GM21723 (cell line): ENCODE results near the gene GSTM2.

Experiments
- ATAC-seq: cut with Tn5 transposase; IDR thresholded peaks from one replicate; pipeline ENCODE4 v1.9.1; 2021; ENCODE audit warnings: mild to moderate bottlenecking, moderate library complexity; ENCODE audit not compliant: unreplicated experiment

The GSTM2 gene

DNA sequence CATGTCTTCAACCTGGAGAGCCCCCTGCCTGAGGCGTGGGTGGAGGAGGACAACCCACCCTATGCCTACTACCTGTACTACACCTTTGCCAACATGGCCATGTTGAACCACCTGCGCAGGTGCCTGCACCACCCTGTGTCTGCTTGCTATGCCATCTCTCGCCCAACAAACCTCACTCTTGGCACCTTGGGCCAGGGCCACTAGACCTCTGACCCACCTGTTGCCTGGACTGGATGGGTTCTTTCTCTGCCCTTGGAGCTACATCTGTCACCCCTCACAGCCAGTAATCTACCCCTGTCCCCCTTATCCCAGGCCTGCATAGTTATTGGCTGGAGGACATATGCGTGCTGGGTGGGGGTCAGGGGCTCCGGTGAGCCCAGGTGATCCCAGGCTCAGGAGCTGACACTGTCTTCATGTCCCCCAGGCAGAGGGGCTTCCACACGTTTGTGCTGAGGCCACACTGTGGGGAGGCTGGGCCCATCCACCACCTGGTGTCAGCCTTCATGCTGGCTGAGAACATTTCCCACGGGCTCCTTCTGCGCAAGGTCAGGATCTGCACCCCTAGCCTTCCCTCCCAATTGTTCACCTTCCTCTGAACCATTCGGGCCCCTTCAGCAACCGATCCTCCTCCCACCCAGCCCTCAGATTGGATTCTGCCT lies 38.4 kb upstream of the GSTM2 start:
- no peak for ATAC-seq

DNA sequence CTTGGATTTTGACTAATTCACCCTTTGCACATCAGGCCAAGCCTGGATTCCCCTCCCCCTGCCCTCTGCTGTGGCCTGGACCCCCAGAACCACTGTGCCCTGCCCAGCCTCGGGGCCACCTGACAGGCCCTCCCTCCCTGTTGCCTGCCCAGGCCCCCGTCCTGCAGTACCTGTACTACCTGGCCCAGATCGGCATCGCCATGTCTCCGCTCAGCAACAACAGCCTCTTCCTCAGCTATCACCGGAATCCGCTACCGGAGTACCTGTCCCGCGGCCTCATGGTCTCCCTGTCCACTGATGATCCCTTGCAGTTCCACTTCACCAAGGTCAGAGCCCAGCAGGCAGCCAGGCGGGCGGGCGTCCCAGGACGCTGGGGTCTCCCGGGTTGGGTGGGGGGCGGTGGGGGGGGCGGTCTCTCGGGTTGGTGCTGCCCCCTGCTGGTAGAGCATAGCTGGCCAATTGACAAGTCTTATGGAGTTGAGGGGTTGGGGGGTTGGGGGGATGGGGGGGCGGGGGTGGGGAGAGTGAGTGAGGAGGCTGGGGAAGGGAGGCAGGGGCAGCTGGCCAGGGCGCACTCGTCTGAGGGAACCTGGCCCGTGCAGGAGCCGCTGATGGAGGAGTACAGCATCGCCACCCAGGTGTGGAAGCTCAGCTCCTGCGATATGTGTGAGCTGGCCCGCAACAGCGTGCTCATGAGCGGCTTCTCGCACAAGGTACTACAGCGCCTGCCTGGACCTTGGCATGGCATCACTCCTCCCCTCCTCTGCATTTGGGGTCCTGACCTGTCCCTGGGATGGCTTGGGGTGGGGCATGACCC lies 37.6 kb upstream of the GSTM2 start:
- no peak for ATAC-seq

DNA sequence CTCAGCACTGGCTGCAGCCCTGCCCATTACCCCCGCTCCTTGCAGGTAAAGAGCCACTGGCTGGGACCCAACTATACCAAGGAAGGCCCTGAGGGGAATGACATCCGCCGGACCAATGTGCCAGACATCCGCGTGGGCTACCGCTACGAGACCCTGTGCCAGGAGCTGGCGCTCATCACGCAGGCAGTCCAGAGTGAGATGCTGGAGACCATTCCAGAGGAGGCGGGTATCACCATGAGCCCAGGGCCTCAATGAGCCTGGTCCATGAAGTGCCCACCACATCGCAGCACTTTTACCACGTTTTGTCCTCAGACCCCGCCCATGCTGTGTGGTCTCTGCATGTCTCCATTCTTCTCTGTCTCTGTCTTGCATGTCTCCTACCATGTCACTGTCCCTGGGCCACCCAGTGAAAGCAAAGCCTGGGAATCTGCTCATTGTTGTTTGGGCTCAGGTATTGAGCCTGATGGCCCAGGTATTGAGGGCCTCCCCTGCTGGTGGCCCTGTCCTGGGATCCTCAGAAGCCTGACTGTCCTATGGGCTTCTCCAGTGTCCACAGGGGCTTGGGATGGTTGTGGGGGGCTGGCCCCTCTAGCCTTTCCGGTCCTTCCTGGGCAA lies 36.9 kb upstream of the GSTM2 start:
- no peak for ATAC-seq

DNA sequence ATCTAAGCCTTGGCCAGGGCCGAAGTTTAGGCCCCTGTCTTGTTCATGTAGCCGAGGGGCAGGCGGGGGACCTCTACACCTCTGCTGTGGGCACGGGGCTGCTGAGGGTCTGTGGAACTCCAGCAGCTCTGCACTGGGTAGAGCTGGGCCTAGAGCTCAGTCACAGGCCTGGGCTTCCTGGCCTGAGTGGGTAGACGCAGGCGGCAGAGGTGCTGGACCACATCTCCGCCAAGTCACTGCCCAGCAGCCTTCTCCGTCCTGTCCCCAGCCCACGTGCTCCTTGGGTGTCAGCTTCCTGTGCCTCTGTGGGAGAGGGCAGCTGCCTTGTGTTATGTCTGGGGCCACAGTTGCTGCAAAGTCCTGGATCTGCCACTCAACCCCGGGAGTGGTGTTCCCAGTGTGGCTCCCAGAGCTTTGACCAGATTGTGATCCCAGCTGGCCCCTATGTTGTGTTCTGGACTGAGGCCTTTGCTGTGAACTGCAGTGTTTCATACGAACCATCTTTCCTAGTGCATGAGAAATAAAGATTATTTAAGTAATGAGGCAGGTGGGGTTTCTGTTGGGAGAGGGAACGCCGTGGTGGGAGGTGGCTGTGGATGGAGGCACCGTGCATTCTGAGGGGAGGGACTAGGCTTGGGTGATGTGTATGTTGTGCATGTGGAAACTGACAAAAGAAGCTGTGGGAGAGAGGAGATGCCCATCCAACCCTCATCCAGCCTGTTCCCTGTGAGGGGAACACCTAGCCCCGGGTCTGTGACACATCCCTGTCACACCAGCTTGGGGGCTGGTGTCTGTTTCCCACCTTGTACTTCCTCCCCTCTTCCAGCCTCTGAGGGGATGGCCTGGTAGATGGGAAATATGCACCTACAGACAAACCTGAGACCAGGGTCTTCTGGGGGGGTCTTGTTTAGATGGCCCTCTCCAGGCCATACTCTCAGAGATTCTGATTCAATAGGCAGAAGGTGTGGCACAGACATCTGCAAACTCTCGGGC lies 36.0 kb upstream of the GSTM2 start:
- no peak for ATAC-seq

DNA sequence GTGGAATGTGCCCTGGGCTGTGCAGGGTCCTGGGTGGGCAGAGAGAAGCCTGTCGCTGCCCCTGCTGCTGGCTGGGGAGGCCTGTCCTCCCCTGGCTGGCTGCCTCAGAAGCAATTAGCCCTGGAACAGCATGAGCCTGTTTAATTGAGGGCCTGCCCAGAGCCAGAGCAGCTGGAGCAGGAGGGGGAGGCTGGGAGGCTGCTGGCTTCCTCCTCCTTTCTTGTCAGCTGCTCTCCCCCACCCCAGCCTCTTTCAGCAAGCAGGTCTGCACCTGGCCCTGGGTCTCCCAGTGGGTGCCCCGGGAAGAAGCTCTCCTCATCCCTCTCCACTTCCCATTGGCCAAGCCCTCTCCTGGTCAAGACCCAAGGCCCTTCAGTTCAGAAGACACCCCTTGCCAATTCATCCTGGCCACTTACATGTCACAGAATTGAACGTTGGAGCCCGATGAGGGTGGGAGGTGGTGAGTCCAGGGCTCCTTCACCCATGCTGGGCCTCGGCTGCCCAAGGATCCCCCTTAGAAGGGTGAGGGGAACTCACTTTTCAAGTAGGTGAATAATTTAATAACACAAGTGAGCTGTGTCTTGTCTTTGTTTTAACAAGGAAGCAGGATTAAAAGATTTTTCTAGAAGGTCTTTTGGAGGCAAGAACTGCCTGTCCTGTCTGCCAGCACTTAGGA lies 35.0 kb upstream of the GSTM2 start:
- ATAC-seq: no peak

DNA sequence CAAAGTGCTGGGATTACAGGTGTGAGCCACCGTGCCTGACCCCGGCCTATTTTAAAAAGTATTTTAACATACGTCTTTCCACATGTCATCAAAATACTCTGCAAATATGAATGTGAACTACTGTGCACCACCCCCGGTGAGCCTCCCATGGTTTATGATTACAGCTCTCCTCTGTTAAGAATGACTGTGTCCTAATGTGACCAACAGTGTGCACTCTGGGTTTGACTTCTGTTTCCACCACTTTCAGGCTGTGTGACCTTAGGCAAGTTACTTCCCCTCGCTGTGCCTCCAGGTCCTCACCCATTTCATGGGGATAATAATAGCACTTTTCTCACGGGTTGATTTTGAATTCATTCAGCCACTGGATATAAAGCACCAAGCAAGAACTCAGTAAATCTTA lies 33.6 kb upstream of the GSTM2 start:
- ATAC-seq: no peak

DNA sequence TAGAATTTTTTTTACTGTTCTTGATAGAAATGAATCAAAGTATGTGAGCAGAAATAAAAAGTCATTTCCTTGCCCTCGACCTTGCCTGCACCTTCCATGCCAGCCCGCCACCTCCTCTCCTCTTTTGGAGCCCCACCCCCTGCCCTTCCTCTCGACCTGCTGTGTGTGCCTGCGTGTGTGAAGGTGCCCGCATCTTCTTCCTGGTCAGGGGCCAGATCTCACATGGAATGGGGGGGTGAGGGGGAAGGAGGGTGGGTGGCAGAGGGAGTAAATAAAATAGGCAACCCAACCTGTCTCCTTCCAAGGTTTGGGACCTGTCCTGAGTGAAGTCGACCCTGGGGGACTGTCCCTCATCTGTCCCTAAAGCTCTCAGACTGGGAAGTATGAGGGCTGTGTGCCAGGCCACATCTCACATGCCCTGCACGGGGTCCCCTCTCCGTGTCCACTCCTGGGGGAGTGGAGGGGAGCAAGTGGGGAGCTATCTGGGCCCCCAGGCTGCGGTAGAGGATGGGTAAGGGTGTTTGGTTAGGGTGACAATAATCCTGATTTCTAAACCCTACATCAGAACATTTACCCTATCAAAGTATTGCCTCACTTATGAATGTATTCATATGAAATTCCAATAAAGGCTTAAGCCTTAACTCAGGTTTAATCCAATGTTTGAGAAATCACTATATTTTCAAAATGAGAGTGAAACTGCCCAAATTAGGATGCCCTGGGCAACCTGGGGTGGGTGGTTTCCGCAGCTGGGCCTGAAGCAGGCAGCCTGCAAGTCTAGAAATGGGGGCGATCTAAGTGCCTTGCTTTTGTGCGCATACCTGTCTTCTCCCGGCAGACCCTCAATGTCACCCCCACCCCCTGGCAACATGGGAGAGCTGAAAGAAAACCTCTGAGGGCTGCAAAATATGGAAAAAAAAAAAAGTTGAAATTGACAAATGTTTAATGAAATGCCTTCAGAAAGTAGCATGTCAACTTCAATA lies 32.8 kb upstream of the GSTM2 start:
- no peak for ATAC-seq

DNA sequence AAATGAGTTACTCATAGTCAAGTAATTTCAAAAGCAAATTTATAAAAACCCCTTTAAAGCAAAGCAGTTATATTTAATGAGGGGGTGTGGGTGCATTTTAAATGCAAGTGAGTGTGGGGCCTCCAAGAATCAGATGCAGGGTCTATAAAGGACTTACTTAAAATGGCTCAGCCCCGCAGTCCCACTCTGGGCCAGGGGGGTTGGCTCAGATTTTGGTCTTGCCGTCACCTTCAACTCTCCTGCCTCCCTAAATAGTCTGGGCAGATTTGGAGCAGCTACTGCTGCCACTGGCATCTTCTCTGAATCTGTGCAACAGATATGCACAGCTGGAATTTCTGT lies 32.0 kb upstream of the GSTM2 start:
- ATAC-seq: no peak

DNA sequence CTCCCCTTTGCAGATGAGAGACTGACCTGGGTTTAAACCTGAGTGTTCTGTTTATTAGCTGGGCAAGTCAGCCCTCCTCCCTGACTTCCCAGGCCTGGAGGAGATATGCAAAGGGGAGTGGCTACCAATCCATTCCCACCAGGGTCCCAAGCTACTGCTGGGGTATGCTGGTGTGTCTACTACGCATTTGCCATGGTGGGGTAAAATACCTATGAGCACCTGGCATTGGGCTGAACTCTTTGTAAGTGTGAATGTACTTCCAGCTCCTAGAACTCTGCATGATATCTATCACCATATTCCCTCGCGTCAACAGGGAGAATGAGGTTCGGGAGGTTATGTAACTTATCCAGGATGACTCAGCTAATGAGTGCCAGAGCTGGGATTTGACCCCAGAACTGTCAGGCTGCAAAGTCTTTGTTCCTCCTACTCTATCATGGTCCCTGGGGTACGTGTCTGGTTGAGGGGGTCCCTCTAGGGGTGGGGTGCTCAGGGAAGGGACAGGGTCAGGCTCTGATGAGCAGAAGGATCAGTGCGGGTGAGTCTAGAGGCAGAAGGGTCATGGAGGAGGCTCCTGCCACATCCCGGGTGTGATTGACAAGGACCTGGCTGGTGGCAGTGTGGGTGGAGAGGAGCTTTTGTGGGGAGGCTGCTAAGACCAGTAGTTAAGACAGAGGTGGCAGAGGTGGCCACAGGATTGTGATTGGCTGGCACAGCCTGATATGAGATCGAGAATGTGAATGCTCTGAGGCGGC lies 31.5 kb upstream of the GSTM2 start:
- no peak for ATAC-seq

DNA sequence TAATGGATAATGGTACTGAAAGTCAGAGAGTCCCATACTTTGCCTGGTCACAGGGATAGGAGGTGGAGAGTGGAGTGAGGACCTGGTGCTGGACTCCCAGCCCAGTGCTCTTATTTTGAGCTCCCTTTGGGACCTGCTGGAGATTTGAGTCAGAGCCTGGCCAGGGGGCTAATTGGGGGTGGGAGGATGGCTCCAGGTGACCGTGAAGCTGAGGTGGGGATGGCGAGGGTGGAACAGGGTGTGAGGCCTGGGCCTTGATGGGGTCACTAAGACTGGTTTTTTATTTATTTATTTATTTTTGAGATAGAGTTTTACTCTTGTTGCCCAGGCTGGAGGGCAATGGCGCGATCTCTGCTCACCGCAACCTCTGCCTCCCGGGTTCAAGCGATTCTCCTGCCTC lies 30.4 kb upstream of the GSTM2 start:
- no peak for ATAC-seq

DNA sequence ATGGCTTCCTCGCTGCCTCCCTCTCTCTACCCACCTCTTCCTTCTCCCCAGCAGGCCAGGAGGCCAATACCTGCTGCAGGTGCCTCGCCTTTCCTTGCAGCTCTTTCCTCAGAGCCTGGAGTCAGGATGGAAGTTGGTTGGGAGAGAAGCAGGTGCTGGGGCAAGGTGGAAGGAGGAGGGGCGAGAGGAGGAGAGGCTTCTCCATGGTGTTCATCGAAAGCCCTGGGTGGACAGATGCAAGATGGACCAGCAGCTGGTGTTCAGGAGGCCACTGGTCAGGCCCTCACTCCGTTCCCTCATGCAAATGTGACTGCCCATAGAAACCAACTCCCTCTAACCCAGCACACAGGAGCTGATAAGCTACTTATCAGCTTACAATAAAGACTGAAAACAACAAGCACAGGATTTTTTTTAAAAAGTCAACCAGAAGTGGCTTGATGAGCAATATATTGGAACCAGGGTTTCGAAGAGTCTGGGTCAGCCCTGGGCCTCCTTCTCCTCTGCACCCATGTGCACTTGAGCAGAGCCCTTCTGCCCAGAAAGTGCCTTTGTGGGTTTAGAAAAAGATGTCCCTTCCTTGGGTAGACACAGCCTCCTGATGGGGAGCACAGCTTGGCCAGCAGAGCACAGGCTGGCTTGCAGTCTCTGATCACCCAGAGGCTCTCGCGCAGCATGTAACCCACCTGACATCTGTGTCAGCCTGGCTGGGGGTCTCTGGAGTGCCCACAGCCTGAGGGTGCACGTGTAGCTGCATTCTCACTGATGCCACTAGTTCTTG lies 28.6 kb upstream of the GSTM2 start:
- ATAC-seq: no peak

DNA sequence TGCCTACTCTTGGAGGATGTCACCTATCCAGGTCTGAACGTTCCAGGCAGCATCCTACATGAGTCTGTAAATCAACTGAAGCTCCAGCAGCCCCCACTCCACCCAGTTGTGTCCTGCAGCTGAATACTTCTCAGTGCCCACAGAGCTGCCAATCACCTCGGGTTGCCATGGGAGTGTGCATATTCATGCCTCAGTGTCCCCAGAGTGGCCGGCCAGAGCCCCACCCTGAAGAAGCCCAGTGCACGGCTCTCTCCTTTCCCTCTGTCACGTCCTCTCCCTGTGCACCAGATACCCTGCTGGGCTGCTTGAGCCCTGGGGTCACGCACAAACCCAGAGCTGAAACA lies 28.0 kb upstream of the GSTM2 start:
- no peak for ATAC-seq

DNA sequence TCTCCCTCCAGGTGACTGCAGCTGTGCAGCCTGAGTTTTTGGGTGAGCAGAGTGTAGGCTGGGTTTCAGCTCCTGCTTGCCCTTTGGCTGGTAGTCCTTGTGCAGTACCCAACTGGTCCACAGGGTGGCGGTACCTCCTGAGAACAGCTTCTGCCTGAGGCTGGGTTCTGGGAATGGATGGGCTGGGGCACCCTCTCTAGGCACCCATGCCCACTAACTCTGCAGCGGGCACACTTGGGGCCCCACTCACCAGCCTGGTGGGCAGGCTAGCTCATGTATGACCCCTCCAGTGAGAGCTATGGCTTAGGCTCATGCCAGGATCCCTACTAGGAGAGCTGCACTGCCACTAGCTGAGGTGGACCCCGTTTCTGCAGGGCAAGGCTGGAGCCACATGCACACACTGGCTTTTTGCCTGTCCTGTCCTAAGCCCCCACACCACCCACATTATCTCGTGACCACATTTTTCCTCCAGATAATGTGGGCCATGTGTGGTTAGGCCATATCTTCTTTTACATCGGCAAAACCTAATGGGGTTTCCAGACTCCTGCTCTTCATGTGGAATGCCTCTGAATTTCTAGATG lies 27.5 kb upstream of the GSTM2 start:
- peak; percentile 73 for ATAC-seq

DNA sequence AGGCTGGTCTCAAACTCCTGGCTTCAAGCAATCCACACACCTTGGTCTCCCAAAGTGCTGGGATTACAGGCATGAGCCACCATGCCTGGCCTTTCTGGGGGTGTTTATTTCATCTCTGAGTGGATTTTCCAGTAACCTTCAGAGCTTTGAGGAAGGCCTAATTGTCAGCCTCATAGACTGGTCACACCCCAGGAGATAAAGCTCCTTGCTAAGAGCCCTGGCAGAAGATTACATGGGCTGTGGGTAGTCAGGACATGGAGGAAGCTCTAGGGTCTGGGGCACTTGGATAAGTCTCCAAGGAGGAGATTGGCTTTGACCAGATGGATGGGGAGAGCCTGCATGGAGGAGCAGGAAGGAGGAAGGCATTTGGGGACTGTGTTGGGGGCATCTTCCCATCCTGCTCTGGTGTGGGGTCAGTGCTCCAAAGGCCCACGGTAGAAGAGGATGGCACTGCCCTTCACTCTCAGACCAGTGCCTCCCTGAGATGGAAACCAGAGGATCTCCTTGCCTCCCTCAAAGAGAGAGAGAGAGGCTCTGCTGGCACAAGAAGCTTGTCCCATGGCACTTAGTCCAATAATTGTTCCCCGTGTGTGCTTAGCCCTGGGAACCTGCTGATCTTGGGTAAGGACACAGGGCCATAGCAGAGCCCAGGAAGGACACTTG lies 26.6 kb upstream of the GSTM2 start:
- no peak for ATAC-seq

DNA sequence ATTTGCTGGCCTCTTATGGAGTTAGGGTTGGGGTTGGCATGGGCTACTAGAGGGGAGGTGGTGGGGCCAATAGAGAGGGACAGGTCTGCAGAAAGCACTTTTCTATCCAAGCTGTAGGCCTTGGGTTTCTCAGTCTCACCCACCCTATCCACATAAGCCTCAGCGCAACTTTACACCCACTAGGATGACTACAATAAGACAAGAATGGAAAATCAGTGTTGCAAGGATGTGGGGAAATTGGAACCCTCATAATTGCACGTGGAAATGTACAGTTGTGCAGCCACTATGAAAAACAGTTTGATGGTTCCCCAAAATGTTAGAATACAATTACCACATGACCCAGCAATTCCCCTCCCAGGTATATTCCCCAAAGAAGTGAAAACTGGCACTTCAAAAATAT lies 26.0 kb upstream of the GSTM2 start:
- ATAC-seq: no peak

DNA sequence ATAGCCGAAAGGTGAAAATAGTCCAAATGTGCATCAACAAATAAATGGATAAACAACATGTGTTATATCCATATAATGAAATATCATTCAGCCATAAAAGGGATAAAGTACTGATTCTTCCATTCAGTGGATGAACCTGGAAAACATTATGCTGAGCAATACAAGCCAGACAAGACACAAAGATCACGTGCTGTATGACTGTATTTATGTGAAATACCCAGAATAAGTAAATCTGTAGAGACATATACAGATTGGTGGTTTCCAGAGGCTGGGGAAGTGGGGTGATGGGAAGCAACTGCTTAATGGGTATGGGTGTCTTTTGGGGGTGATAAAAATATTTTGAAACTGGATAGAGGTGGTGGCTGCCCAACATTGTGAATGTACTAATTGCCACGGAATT lies 25.2 kb upstream of the GSTM2 start:
- no peak for ATAC-seq
